Activated T-cell treated with anti-CD3 and anti-CD28 coated beads, Interleukin-2, amount 50 U/mL, for 72 hours (primary cell): ENCODE data around the gene TYROBP. TPM values are rescaled to one million over a fixed set of nuclear protein-coding genes. Genes with fewer than 3 reads are reported as not detected.
"Not testable (repeated sequence)": the region's sequence is repeated elsewhere in the genome, so short reads cannot be mapped to it uniquely, and the experiment has no call there.

Experiments used
- ATAC-seq, 2 donors: fragments of 150-1000 bp; cut with Tn5 transposase; replicated peaks in 1 of 2; 2 replicates each; pipeline ENCODE4 v1.10.0; 2021; ENCODE audit warnings: moderate library complexity in 2 of 2, mild to moderate bottlenecking in 1 of 2
- DNase-seq, 2 donors: peaks; one replicate each; pipeline ENCODE4 v3.0.0; 2021 to 2022; ENCODE audit warnings: mixed read lengths in 1 of 2
- H3K27ac Mint-ChIP-seq: one replicate; pipeline ENCODE4 v1.8.0; 2022; ENCODE audit warnings: mild to moderate bottlenecking, moderate library complexity, mixed read lengths
- H3K27me3 Mint-ChIP-seq: one replicate; pipeline ENCODE4 v1.8.0; 2022; ENCODE audit warnings: low read depth, mixed read lengths
- H3K36me3 Mint-ChIP-seq, 2 donors: one replicate each; pipeline ENCODE4 v1.8.0; 2022; ENCODE audit warnings: mixed read lengths in 2 of 2, mild to moderate bottlenecking in 1 of 2; ENCODE audit not compliant: insufficient read depth in 2 of 2
- H3K4me1 Mint-ChIP-seq: one replicate; pipeline ENCODE4 v1.8.0; 2022; ENCODE audit warnings: low read depth, mixed read lengths
- H3K4me3 Mint-ChIP-seq, 2 donors: one replicate each; pipeline ENCODE4 v1.8.0; 2022; ENCODE audit warnings: mild to moderate bottlenecking in 2 of 2, mixed read lengths in 2 of 2, moderate library complexity in 2 of 2
- H3K9me3 Mint-ChIP-seq, 2 donors: one replicate each; pipeline ENCODE4 v1.8.0; 2022; ENCODE audit warnings: mixed read lengths in 2 of 2
- total RNA-seq, 2 donors: library from RNA; stranded (reverse); gene quantifications; one replicate each; pipeline ENCODE4 v1.2.3, GENCODE V29; 2022

The TYROBP gene
- total RNA-seq, 2 donors from 2014 or later: 1.3 TPM; not detected in 1

GRCh38 chr19:35919306-35919705 is 11.2 kb upstream of the TYROBP start:
- ATAC-seq (no peak), DNase-seq (no peak)
- Mint-ChIP-seq H3K9me3 (no peaks in the 10 kb centered on the region), H3K27ac (no peak overlapping the region), H3K4me3 (no peak overlapping the region), H3K4me1 (peaks cover 6% of the 10 kb centered on the region), H3K36me3 (no peaks in the 10 kb centered on the region), H3K27me3 (no peaks in the 10 kb centered on the region)

GRCh38 chr19:35915443-35915842 is 7.3 kb upstream of the TYROBP start:
- ATAC-seq (peak in 1 of 2 donors; percentile 30), DNase-seq (no peak)
- Mint-ChIP-seq H3K27ac (no peak overlapping the region), H3K27me3 (no peaks in the 10 kb centered on the region), H3K4me3 (no peak overlapping the region), H3K4me1 (peaks cover 21% of the 10 kb centered on the region), H3K9me3 (no peaks in the 10 kb centered on the region), H3K36me3 (no peaks in the 10 kb centered on the region)

GRCh38 chr19:35913589-35913988 is 5.5 kb upstream of the TYROBP start:
- DNase-seq: no peak
- no peaks in the 10 kb centered on the region for H3K9me3 Mint-ChIP-seq
- peak overlapping the region in 1 of 2 donors; percentile 38 for H3K4me3 Mint-ChIP-seq
- H3K36me3 Mint-ChIP-seq: no peaks in the 10 kb centered on the region
- H3K4me1 Mint-ChIP-seq: peaks cover 32% of the 10 kb centered on the region
- no peaks in the 10 kb centered on the region for H3K27me3 Mint-ChIP-seq
- peak in 1 of 2 donors; percentile 51 for ATAC-seq
- peak overlapping the region; percentile 16 for H3K27ac Mint-ChIP-seq

- ATAC-seq (peak; percentile 50 to 58), DNase-seq (peak in 1 of 2 donors; percentile 31)
- Mint-ChIP-seq H3K27ac (peak overlapping the region; percentile 64), H3K4me1 (peaks cover 36% of the 10 kb centered on the region), H3K36me3 (no peaks in the 10 kb centered on the region), H3K4me3 (no peak overlapping the region), H3K9me3 (no peaks in the 10 kb centered on the region), H3K27me3 (no peaks in the 10 kb centered on the region)
These were observed 3.7 kb upstream of the TYROBP start for GRCh38 chr19:35911790-35912189.

GRCh38 chr19:35911173-35911572 is 3.1 kb upstream of the TYROBP start:
- H3K9me3 Mint-ChIP-seq: no peaks in the 10 kb centered on the region
- H3K36me3 Mint-ChIP-seq: no peaks in the 10 kb centered on the region
- no peak overlapping the region for H3K27ac Mint-ChIP-seq
- ATAC-seq: no peak
- no peaks in the 10 kb centered on the region for H3K27me3 Mint-ChIP-seq
- DNase-seq: no peak
- no peak overlapping the region for H3K4me3 Mint-ChIP-seq
- H3K4me1 Mint-ChIP-seq: peaks cover 38% of the 10 kb centered on the region

GRCh38 chr19:35910355-35910754 is 2.3 kb upstream of the TYROBP start:
- not testable (repeated sequence) for H3K27me3 Mint-ChIP-seq, H3K9me3 Mint-ChIP-seq
- peaks cover 39% of the 10 kb centered on the region for H3K4me1 Mint-ChIP-seq

GRCh38 chr19:35909684-35910035 is 1.6 kb upstream of the TYROBP start:
- H3K4me3 Mint-ChIP-seq: no peak overlapping the region
- ATAC-seq: peak in 1 of 2 donors; percentile 20
- DNase-seq: no peak
- no peaks in the 10 kb centered on the region for H3K9me3 Mint-ChIP-seq
- no peaks in the 10 kb centered on the region for H3K36me3 Mint-ChIP-seq
- no peak overlapping the region for H3K27ac Mint-ChIP-seq
- H3K4me1 Mint-ChIP-seq: peaks cover 41% of the 10 kb centered on the region
- no peaks in the 10 kb centered on the region for H3K27me3 Mint-ChIP-seq

More at GRCh38 chr19:35910355-35910754, 2.3 kb upstream of the TYROBP start:
- not testable (repeated sequence) for H3K36me3 Mint-ChIP-seq, DNase-seq, H3K27ac Mint-ChIP-seq, H3K4me3 Mint-ChIP-seq, ATAC-seq

- no peaks in the 10 kb centered on the region for H3K36me3 Mint-ChIP-seq
- H3K27ac Mint-ChIP-seq: no peak overlapping the region
- no peaks in the 10 kb centered on the region for H3K9me3 Mint-ChIP-seq
- H3K4me3 Mint-ChIP-seq: peak overlapping the region in 1 of 2 donors; percentile 29
- ATAC-seq: no peak
- H3K4me1 Mint-ChIP-seq: peaks cover 45% of the 10 kb centered on the region
- H3K27me3 Mint-ChIP-seq: no peaks in the 10 kb centered on the region
- no peak for DNase-seq
These were observed 1.0 kb upstream of the TYROBP start for GRCh38 chr19:35908973-35909683.

- Mint-ChIP-seq H3K36me3 (peaks cover 2% of the 10 kb centered on the region in 2 donors), H3K9me3 (no peaks in the 10 kb centered on the region), H3K27me3 (no peaks in the 10 kb centered on the region), H3K4me1 (peaks cover 57% of the 10 kb centered on the region), H3K4me3 (no peak overlapping the region), H3K27ac (no peak overlapping the region)
- ATAC-seq (no peak), DNase-seq (no peak)
These were observed 734 bp downstream of the TYROBP start for GRCh38 chr19:35907377-35907745.

GRCh38 chr19:35905178-35905727 is 2.8 kb downstream of the TYROBP start:
- Mint-ChIP-seq H3K36me3 (peaks cover 2% of the 10 kb centered on the region in 2 donors), H3K4me1 (peaks cover 66% of the 10 kb centered on the region), H3K9me3 (no peaks in the 10 kb centered on the region), H3K27ac (no peak overlapping the region), H3K27me3 (no peaks in the 10 kb centered on the region), H3K4me3 (peak overlapping the region in 1 of 2 donors; percentile 39)
- no peak for DNase-seq
- no peak for ATAC-seq

GRCh38 chr19:35904311-35905068 is 3.6 kb downstream of the TYROBP start:
- H3K36me3 Mint-ChIP-seq: peaks cover 2 to 4% of the 10 kb centered on the region in 2 donors
- ATAC-seq (no peak), DNase-seq (no peak)
- H3K27ac Mint-ChIP-seq: peak overlapping the region; percentile 36
- no peaks in the 10 kb centered on the region for H3K27me3 Mint-ChIP-seq
- peaks cover 64% of the 10 kb centered on the region for H3K4me1 Mint-ChIP-seq
- H3K4me3 Mint-ChIP-seq: peak overlapping the region; percentile 35 to 39
- H3K9me3 Mint-ChIP-seq: no peaks in the 10 kb centered on the region

- peak overlapping the region; percentile 95 for H3K27ac Mint-ChIP-seq
- H3K36me3 Mint-ChIP-seq: peaks cover 5 to 6% of the 10 kb centered on the region in 2 donors
- peaks cover 58% of the 10 kb centered on the region for H3K4me1 Mint-ChIP-seq
- DNase-seq (peak; percentile 90 to 92), ATAC-seq (peak; percentile 67 to 73)
- peak overlapping the region; percentile 88 to 96 for H3K4me3 Mint-ChIP-seq
- no peaks in the 10 kb centered on the region for H3K27me3 Mint-ChIP-seq
- H3K9me3 Mint-ChIP-seq: no peaks in the 10 kb centered on the region
These were observed 4.4 kb downstream of the TYROBP start for GRCh38 chr19:35903550-35904179.
